Prostate gland (tissue), 2 donors: Measurements from ENCODE around the gene ZNF213.

Experiments used
- POLR2A ChIP-seq: fragments of 450-650 bp; IDR thresholded peaks from one replicate; pipeline ENCODE4 v1.6.1; 2016; ENCODE audit warnings: antibody characterized with exemption, mild to moderate bottlenecking
- POLR2AphosphoS5 ChIP-seq: sonication (generic); formaldehyde crosslinking; IDR thresholded peaks from one replicate; pipeline ENCODE4 v1.6.1; 2017; ENCODE audit warnings: antibody characterized with exemption
- TF ChIP-seq, protein P1 (sequence below), 4 experiments: fragments of 200-600 bp in 2 of 4; fragments of 450-650 bp in 2 of 4; sonication (generic) in 2 of 4; IDR thresholded peaks; 1 replicate in 3 of 4; 2 replicates in 1 of 4; pipeline ENCODE4 v1.5.1; 2016 to 2019; ENCODE audit warnings: antibody characterized with exemption in 4 of 4, mild to moderate bottlenecking in 2 of 4, moderate library complexity in 2 of 4

DNA sequence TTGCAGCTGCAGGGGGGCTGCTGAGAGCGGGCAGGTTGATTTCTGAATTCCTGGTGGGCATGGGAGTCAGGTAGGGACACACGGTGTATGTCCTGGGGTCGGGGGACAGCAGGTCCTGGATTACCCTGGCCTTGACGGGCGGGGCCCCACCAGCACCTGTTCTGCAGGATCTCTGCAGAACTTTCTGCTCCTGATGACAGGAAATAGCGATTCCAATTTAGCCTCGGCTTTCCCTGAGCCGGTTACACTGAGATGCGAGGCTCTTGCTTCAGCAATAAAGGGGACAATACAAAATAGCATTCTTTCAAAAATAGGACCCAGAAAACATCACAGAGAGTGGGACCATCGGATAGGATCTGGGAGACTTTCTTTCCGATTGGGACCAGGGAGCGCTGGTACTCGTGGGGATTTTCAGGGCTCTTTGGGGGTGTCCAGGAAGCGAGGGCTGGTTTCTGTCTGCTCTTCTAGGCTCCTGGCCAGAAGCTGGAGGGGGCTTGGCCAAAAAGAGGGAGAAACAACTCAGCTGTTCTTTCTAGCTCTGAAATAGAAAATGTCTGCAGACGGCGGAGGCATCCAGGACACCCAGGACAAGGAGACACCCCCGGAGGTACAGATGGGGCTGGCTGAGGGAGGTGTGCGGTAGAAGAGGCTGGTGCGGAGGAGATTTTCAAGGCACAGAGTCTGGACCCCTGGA lies 21.8 kb upstream of the ZNF213 start:
- TF ChIP-seq POLR2A (no peak), POLR2AphosphoS5 (no peak)
- TF ChIP-seq, protein P1, sequence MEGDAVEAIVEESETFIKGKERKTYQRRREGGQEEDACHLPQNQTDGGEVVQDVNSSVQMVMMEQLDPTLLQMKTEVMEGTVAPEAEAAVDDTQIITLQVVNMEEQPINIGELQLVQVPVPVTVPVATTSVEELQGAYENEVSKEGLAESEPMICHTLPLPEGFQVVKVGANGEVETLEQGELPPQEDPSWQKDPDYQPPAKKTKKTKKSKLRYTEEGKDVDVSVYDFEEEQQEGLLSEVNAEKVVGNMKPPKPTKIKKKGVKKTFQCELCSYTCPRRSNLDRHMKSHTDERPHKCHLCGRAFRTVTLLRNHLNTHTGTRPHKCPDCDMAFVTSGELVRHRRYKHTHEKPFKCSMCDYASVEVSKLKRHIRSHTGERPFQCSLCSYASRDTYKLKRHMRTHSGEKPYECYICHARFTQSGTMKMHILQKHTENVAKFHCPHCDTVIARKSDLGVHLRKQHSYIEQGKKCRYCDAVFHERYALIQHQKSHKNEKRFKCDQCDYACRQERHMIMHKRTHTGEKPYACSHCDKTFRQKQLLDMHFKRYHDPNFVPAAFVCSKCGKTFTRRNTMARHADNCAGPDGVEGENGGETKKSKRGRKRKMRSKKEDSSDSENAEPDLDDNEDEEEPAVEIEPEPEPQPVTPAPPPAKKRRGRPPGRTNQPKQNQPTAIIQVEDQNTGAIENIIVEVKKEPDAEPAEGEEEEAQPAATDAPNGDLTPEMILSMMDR (IDR thresholded peaks at IDR 0.05) = no peak
